Measurements from ENCODE around the gene UBE2I. TPM values are rescaled to one million over a fixed set of nuclear protein-coding genes. Genes with fewer than 3 reads are reported as not detected.

The UBE2I gene
- total and polyA plus RNA-seq, 4 donors, result 35.7 to 86.7 (median 72.4) TPM

GRCh38 chr16:1312467-1312816, 3.0 kb downstream of the UBE2I start:
- peak in 1 of 2 donors; percentile 77 for DNase-seq
- intact Hi-C loops (cut with DNase I), result no loop called here
- no peaks in the 10 kb centered on the region for H3K27me3 ChIP-seq (ENCODE audit: control insufficient read depth in 1 of 2, insufficient read depth in 2 of 2, low read length in 1 of 2)
- H3K4me3 ChIP-seq (ENCODE audit: low read length in 2 of 2), result no peak overlapping the region
- ATAC-seq (ENCODE audit: low FRiP score), result no peak
- peaks cover 0 to 2% of the 10 kb centered on the region in 2 donors for H3K36me3 ChIP-seq (ENCODE audit: control insufficient read depth in 1 of 2, insufficient read depth in 2 of 2, low read length in 1 of 2)
- peaks cover 0 to 2% of the 10 kb centered on the region in 2 donors for H3K4me1 ChIP-seq (ENCODE audit: control insufficient read depth in 1 of 2, insufficient read depth in 2 of 2, low read length in 2 of 2)
- H3K27ac ChIP-seq (ENCODE audit: low read depth in 1 of 2, low read length in 2 of 2), result no peak overlapping the region
- 81 to 83% methylated on average over 16 of the region's 16 CpGs for WGBS, 2 donors
- no peaks in the 10 kb centered on the region for H3K9me3 ChIP-seq (ENCODE audit: control insufficient read depth, low read length)

GRCh38 chr16:1312903-1313302, 3.5 kb downstream of the UBE2I start:
- 87 to 90% methylated on average over 15 of the region's 15 CpGs for WGBS, 2 donors
- peaks cover 0 to 3% of the 10 kb centered on the region in 2 donors for H3K36me3 ChIP-seq (ENCODE audit: control insufficient read depth in 1 of 2, insufficient read depth in 2 of 2, low read length in 1 of 2)

GRCh38 chr16:1313721-1314369, 4.4 kb downstream of the UBE2I start:
- H3K4me3 ChIP-seq (ENCODE audit: low read length in 2 of 2), result no peak overlapping the region
- ATAC-seq (ENCODE audit: low FRiP score) (no peak), DNase-seq (peak in 1 of 2 donors; percentile 75)
- H3K4me1 ChIP-seq (ENCODE audit: control insufficient read depth in 1 of 2, insufficient read depth in 2 of 2, low read length in 2 of 2), result peaks cover 0 to 2% of the 10 kb centered on the region in 2 donors
- no peak overlapping the region for H3K27ac ChIP-seq (ENCODE audit: low read depth in 1 of 2, low read length in 2 of 2)
- no peaks in the 10 kb centered on the region for H3K9me3 ChIP-seq (ENCODE audit: control insufficient read depth, low read length)
- no peaks in the 10 kb centered on the region for H3K27me3 ChIP-seq (ENCODE audit: control insufficient read depth in 1 of 2, insufficient read depth in 2 of 2, low read length in 1 of 2)
- 89 to 90% methylated on average over 37 to 38 of the region's 38 CpGs for WGBS, 2 donors
- peaks cover 0 to 8% of the 10 kb centered on the region in 2 donors for H3K36me3 ChIP-seq (ENCODE audit: control insufficient read depth in 1 of 2, insufficient read depth in 2 of 2, low read length in 1 of 2)
- intact Hi-C loops (cut with DNase I), result no loop called here

More at GRCh38 chr16:1312903-1313302, 3.5 kb downstream of the UBE2I start:
- Histone ChIP-seq H3K9me3 (ENCODE audit: control insufficient read depth, low read length) (no peaks in the 10 kb centered on the region), H3K27me3 (ENCODE audit: control insufficient read depth in 1 of 2, insufficient read depth in 2 of 2, low read length in 1 of 2) (no peaks in the 10 kb centered on the region), H3K4me1 (ENCODE audit: control insufficient read depth in 1 of 2, insufficient read depth in 2 of 2, low read length in 2 of 2) (peaks cover 0 to 2% of the 10 kb centered on the region in 2 donors), H3K4me3 (ENCODE audit: low read length in 2 of 2) (no peak overlapping the region), H3K27ac (ENCODE audit: low read depth in 1 of 2, low read length in 2 of 2) (no peak overlapping the region)
- no peak for ATAC-seq (ENCODE audit: low FRiP score)
- intact Hi-C loops (cut with DNase I), result no loop called here
- no peak for DNase-seq

GRCh38 chr16:1314399-1315068, 5.1 kb downstream of the UBE2I start:
- intact Hi-C loops (cut with DNase I), result no loop called here
- H3K4me1 ChIP-seq (ENCODE audit: control insufficient read depth in 1 of 2, insufficient read depth in 2 of 2, low read length in 2 of 2), result peaks cover 0 to 2% of the 10 kb centered on the region in 2 donors

GRCh38 chr16:1315081-1316032, 5.9 kb downstream of the UBE2I start:
- no peak overlapping the region for H3K4me3 ChIP-seq (ENCODE audit: low read length in 2 of 2)
- WGBS, 2 donors, result 83 to 84% methylated on average over 45 to 46 of the region's 46 CpGs
- peaks cover 0 to 12% of the 10 kb centered on the region in 2 donors for H3K36me3 ChIP-seq (ENCODE audit: control insufficient read depth in 1 of 2, insufficient read depth in 2 of 2, low read length in 1 of 2)
- no peak for DNase-seq
- ATAC-seq (ENCODE audit: low FRiP score), result no peak
- no peaks in the 10 kb centered on the region for H3K9me3 ChIP-seq (ENCODE audit: control insufficient read depth, low read length)
- peaks cover 0 to 2% of the 10 kb centered on the region in 2 donors for H3K4me1 ChIP-seq (ENCODE audit: control insufficient read depth in 1 of 2, insufficient read depth in 2 of 2, low read length in 2 of 2)
- intact Hi-C loops (cut with DNase I), result no loop called here
- no peak overlapping the region for H3K27ac ChIP-seq (ENCODE audit: low read depth in 1 of 2, low read length in 2 of 2)
- H3K27me3 ChIP-seq (ENCODE audit: control insufficient read depth in 1 of 2, insufficient read depth in 2 of 2, low read length in 1 of 2), result no peaks in the 10 kb centered on the region

More at GRCh38 chr16:1314399-1315068, 5.1 kb downstream of the UBE2I start:
- H3K36me3 ChIP-seq (ENCODE audit: control insufficient read depth in 1 of 2, insufficient read depth in 2 of 2, low read length in 1 of 2), result peaks cover 0 to 11% of the 10 kb centered on the region in 2 donors
- H3K4me3 ChIP-seq (ENCODE audit: low read length in 2 of 2), result no peak overlapping the region
- H3K9me3 ChIP-seq (ENCODE audit: control insufficient read depth, low read length), result no peaks in the 10 kb centered on the region
- WGBS, 2 donors, result 87 to 89% methylated on average over 28 of the region's 28 CpGs
- no peak for DNase-seq
- H3K27me3 ChIP-seq (ENCODE audit: control insufficient read depth in 1 of 2, insufficient read depth in 2 of 2, low read length in 1 of 2), result no peaks in the 10 kb centered on the region
- no peak for ATAC-seq (ENCODE audit: low FRiP score)
- no peak overlapping the region for H3K27ac ChIP-seq (ENCODE audit: low read depth in 1 of 2, low read length in 2 of 2)

GRCh38 chr16:1316033-1316405, 6.6 kb downstream of the UBE2I start:
- no peaks in the 10 kb centered on the region for H3K27me3 ChIP-seq (ENCODE audit: control insufficient read depth in 1 of 2, insufficient read depth in 2 of 2, low read length in 1 of 2)
- no peak for DNase-seq
- no peak overlapping the region for H3K4me3 ChIP-seq (ENCODE audit: low read length in 2 of 2)
- intact Hi-C loops (cut with DNase I), result no loop called here
- H3K9me3 ChIP-seq (ENCODE audit: control insufficient read depth, low read length), result no peaks in the 10 kb centered on the region
- H3K36me3 ChIP-seq (ENCODE audit: control insufficient read depth in 1 of 2, insufficient read depth in 2 of 2, low read length in 1 of 2), result peaks cover 0 to 15% of the 10 kb centered on the region in 2 donors
- no peaks in the 10 kb centered on the region for H3K4me1 ChIP-seq (ENCODE audit: control insufficient read depth in 1 of 2, insufficient read depth in 2 of 2, low read length in 2 of 2)
- no peak overlapping the region for H3K27ac ChIP-seq (ENCODE audit: low read depth in 1 of 2, low read length in 2 of 2)
- ATAC-seq (ENCODE audit: low FRiP score), result no peak
- 87 to 90% methylated on average over 14 of the region's 14 CpGs for WGBS, 2 donors

- no peak overlapping the region for H3K27ac ChIP-seq (ENCODE audit: low read depth in 1 of 2, low read length in 2 of 2)
- WGBS, 2 donors, result 89 to 91% methylated on average over 32 of the region's 32 CpGs
- intact Hi-C loops (cut with DNase I), result no loop called here
- no peaks in the 10 kb centered on the region for H3K27me3 ChIP-seq (ENCODE audit: control insufficient read depth in 1 of 2, insufficient read depth in 2 of 2, low read length in 1 of 2)
- peaks cover 0 to 15% of the 10 kb centered on the region in 2 donors for H3K36me3 ChIP-seq (ENCODE audit: control insufficient read depth in 1 of 2, insufficient read depth in 2 of 2, low read length in 1 of 2)
- DNase-seq, result no peak
- no peaks in the 10 kb centered on the region for H3K4me1 ChIP-seq (ENCODE audit: control insufficient read depth in 1 of 2, insufficient read depth in 2 of 2, low read length in 2 of 2)
- no peak overlapping the region for H3K4me3 ChIP-seq (ENCODE audit: low read length in 2 of 2)
- no peaks in the 10 kb centered on the region for H3K9me3 ChIP-seq (ENCODE audit: control insufficient read depth, low read length)
- ATAC-seq (ENCODE audit: low FRiP score), result no peak
Measured at GRCh38 chr16:1317479-1318267, 8.2 kb downstream of the UBE2I start.

GRCh38 chr16:1318268-1318545, 8.8 kb downstream of the UBE2I start:
- H3K27me3 ChIP-seq (ENCODE audit: control insufficient read depth in 1 of 2, insufficient read depth in 2 of 2, low read length in 1 of 2), result no peaks in the 10 kb centered on the region
- H3K9me3 ChIP-seq (ENCODE audit: control insufficient read depth, low read length), result no peaks in the 10 kb centered on the region
- H3K27ac ChIP-seq (ENCODE audit: low read depth in 1 of 2, low read length in 2 of 2), result no peak overlapping the region
- peaks cover 0 to 15% of the 10 kb centered on the region in 2 donors for H3K36me3 ChIP-seq (ENCODE audit: control insufficient read depth in 1 of 2, insufficient read depth in 2 of 2, low read length in 1 of 2)
- H3K4me3 ChIP-seq (ENCODE audit: low read length in 2 of 2), result no peak overlapping the region
- DNase-seq (no peak), ATAC-seq (ENCODE audit: low FRiP score) (no peak)
- intact Hi-C loops (cut with DNase I), result no loop called here
- WGBS, 2 donors, result 80 to 81% methylated on average over 9 of the region's 9 CpGs
- no peaks in the 10 kb centered on the region for H3K4me1 ChIP-seq (ENCODE audit: control insufficient read depth in 1 of 2, insufficient read depth in 2 of 2, low read length in 2 of 2)

Measured in aorta (tissue), 5 donors.